ENCODE results near the gene CLTC.

CLTC gene

GRCh38 chr17:59688008-59688407 lies 68.3 kb downstream of the CLTC start:
- DNase-seq: no peak

GRCh38 chr17:59688496-59688895 lies 68.8 kb downstream of the CLTC start:
- no peak for DNase-seq

GRCh38 chr17:59693582-59693981 lies 73.9 kb downstream of the CLTC start:
- no peak for DNase-seq

- DNase-seq: no peak
Measured at GRCh38 chr17:59694344-59694743, 74.6 kb downstream of the CLTC start.

- no peak for DNase-seq
Measured at GRCh38 chr17:59695945-59696681, 76.4 kb downstream of the CLTC start.

GRCh38 chr17:59696682-59697277 lies 77.1 kb downstream of the CLTC start:
- DNase-seq: no peak

- no peak for DNase-seq
Measured at GRCh38 chr17:59698143-59698542, 78.4 kb downstream of the CLTC start.

GRCh38 chr17:59699218-59699617 lies 79.5 kb downstream of the CLTC start:
- DNase-seq: no peak

GRCh38 chr17:59699786-59700185 lies 80.1 kb downstream of the CLTC start:
- no peak for DNase-seq

- DNase-seq: no peak
Measured at GRCh38 chr17:59702304-59702703, 82.6 kb downstream of the CLTC start.

GRCh38 chr17:59707149-59707970 lies 87.7 kb downstream of the CLTC start, which contains the start of the genes PTRH2 and VMP1:
Gene PTRH2 (minus strand): TSS chr17:59707430. CDS start chr17:59697978, 9,452 bp downstream.
Gene VMP1 (plus strand): TSS chr17:59707654. CDS start chr17:59731447, 23,793 bp downstream.
- peak; percentile 99 for DNase-seq

GRCh38 chr17:59707971-59708430 lies 88.3 kb downstream of the CLTC start:
- no peak for DNase-seq

GRCh38 chr17:59711936-59712335 lies 92.2 kb downstream of the CLTC start:
- no peak for DNase-seq

GRCh38 chr17:59712862-59713261 lies 93.2 kb downstream of the CLTC start:
- DNase-seq: no peak

GRCh38 chr17:59714255-59714654 lies 94.6 kb downstream of the CLTC start:
- no peak for DNase-seq

GRCh38 chr17:59716427-59716826 lies 96.7 kb downstream of the CLTC start:
- no peak for DNase-seq

- DNase-seq: no peak
Measured at GRCh38 chr17:59719526-59719925, 99.8 kb downstream of the CLTC start.

GRCh38 chr17:59722623-59723022 lies 102.9 kb downstream of the CLTC start:
- DNase-seq: no peak

GRCh38 chr17:59723041-59723440 lies 103.3 kb downstream of the CLTC start:
- DNase-seq: no peak

- no peak for DNase-seq
Measured at GRCh38 chr17:59723607-59724006, 103.9 kb downstream of the CLTC start.

GRCh38 chr17:59725691-59726090 lies 106.0 kb downstream of the CLTC start:
- no peak for DNase-seq

GRCh38 chr17:59727817-59728533 lies 108.3 kb downstream of the CLTC start:
- no peak for DNase-seq

Measured in NCI-H1048 (cell line).